COR-L47 (cell line): Measurements from ENCODE around the gene CDKN2D.
A peak's percentile ranks its signal among the peaks of the same experiment; 100 is the strongest.
"Not testable (repeated sequence)": the region's sequence is repeated elsewhere in the genome, so short reads cannot be mapped to it uniquely, and the experiment has no call there.

ENCODE experiments used
- DNase-seq: peaks from one replicate; lab custom pipeline; 2025; lab: John Stamatoyannopoulos, UW

The CDKN2D gene

GRCh38 chr19:10580979-10581631, 12.3 kb upstream of the CDKN2D start:
- DNase-seq, result peak; percentile 91

- no peak for DNase-seq
Observed at GRCh38 chr19:10577951-10578350, 9.2 kb upstream of the CDKN2D start.

- DNase-seq, result no peak
Observed at GRCh38 chr19:10575011-10575716, 6.4 kb upstream of the CDKN2D start.

- no peak for DNase-seq
Observed at GRCh38 chr19:10574462-10574861, 5.7 kb upstream of the CDKN2D start.

GRCh38 chr19:10573793-10574192, 5.0 kb upstream of the CDKN2D start:
- not testable (repeated sequence) for DNase-seq

- no peak for DNase-seq
Observed at GRCh38 chr19:10568062-10568825, 535 bp downstream of the CDKN2D start.

- DNase-seq, result no peak
Observed at GRCh38 chr19:10567656-10568055, 1.1 kb downstream of the CDKN2D start.

GRCh38 chr19:10566658-10567410, 1.9 kb downstream of the CDKN2D start:
- DNase-seq, result no peak

- no peak for DNase-seq
Observed at GRCh38 chr19:10566408-10566657, 2.4 kb downstream of the CDKN2D start.

- DNase-seq, result peak; percentile 97
Observed at GRCh38 chr19:10565567-10566407, 3.0 kb downstream of the CDKN2D start, which contains the start of gene KRI1. TSS of gene KRI1 (minus strand) at chr19:10566010. CDS start at chr19:10565999, 11 bp downstream.

GRCh38 chr19:10565028-10565566, 3.7 kb downstream of the CDKN2D start:
- DNase-seq, result peak; percentile 39

- no peak for DNase-seq
Observed at GRCh38 chr19:10562609-10563008, 6.2 kb downstream of the CDKN2D start.

GRCh38 chr19:10560154-10560553, 8.6 kb downstream of the CDKN2D start:
- no peak for DNase-seq

GRCh38 chr19:10557603-10558197, 11.1 kb downstream of the CDKN2D start:
- no peak for DNase-seq

GRCh38 chr19:10555610-10555973, 13.2 kb downstream of the CDKN2D start:
- no peak for DNase-seq

- DNase-seq, result no peak
Observed at GRCh38 chr19:10554760-10555609, 13.8 kb downstream of the CDKN2D start.

GRCh38 chr19:10553943-10554381, 14.8 kb downstream of the CDKN2D start:
- DNase-seq, result no peak

- no peak for DNase-seq
Observed at GRCh38 chr19:10553087-10553667, 15.6 kb downstream of the CDKN2D start.

GRCh38 chr19:10552510-10553053, 16.2 kb downstream of the CDKN2D start:
- no peak for DNase-seq
